GM10248 (cell line): ENCODE measurements around the gene PHLDB3.
"Not testable (repeated sequence)": the region's sequence is repeated elsewhere in the genome, so short reads cannot be mapped to it uniquely, and the experiment has no call there.

Experiments used
- CTCF ChIA-PET: fragments of 300-600 bp; sonication (Branson Sonifier 250); formaldehyde crosslinking; extraction: SDS; loops from one replicate; lab custom pipeline; 2021; ENCODE audit warnings: antibody characterized with exemption; lab: Yijun Ruan, JAX
- POLR2A ChIA-PET: fragments of 350-650 bp; sonication (Branson Sonifier 250); formaldehyde crosslinking; extraction: SDS; loops from one replicate; lab custom pipeline; 2020; ENCODE audit warnings: antibody characterized with exemption; lab: Yijun Ruan, JAX
- DNase-seq: peaks from one replicate; pipeline ENCODE4 v3.0.0; 2012; ENCODE audit errors: extremely low spot score
- TF ChIP-seq, protein P1 (sequence below): IDR thresholded peaks from 2 replicates; pipeline ENCODE4 v1.5.1; 2012; ENCODE audit warnings: mild to moderate bottlenecking, low read depth; ENCODE audit errors: extremely low read depth, missing control alignments, control extremely low read depth

PHLDB3 gene

GRCh38 chr19:43532571-43532961 is 28.0 kb upstream of the PHLDB3 start:
- DNase-seq = peak; percentile 56
- TF ChIP-seq, protein P1, sequence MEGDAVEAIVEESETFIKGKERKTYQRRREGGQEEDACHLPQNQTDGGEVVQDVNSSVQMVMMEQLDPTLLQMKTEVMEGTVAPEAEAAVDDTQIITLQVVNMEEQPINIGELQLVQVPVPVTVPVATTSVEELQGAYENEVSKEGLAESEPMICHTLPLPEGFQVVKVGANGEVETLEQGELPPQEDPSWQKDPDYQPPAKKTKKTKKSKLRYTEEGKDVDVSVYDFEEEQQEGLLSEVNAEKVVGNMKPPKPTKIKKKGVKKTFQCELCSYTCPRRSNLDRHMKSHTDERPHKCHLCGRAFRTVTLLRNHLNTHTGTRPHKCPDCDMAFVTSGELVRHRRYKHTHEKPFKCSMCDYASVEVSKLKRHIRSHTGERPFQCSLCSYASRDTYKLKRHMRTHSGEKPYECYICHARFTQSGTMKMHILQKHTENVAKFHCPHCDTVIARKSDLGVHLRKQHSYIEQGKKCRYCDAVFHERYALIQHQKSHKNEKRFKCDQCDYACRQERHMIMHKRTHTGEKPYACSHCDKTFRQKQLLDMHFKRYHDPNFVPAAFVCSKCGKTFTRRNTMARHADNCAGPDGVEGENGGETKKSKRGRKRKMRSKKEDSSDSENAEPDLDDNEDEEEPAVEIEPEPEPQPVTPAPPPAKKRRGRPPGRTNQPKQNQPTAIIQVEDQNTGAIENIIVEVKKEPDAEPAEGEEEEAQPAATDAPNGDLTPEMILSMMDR = no peak
- ChIA-PET CTCF (interaction anchor here (1.0 to 9.2 kb wide), 10 partner anchors 8 to 85 kb away, joined by 3 to 79 read pairs (median 6); partner anchors contain the start of genes IRGQ and ZNF576), POLR2A (interaction anchor here (0.6 to 1.1 kb wide), 3 partner anchors 28 to 72 kb away, joined by 3 to 5 read pairs (median 4); partner anchors contain the start of genes IRGQ, PHLDB3 and ZNF576)

- DNase-seq = no peak
- CTCF ChIA-PET = interaction anchor here (1.1 to 2.2 kb wide), 7 partner anchors 9 to 140 kb away, joined by 3 to 17 read pairs (median 3); partner anchors contain the start of gene PHLDB3
- POLR2A ChIA-PET = interaction anchor here (0.6 kb wide), 1 partner anchor 1940 kb away, joined by 3 read pairs; the partner anchor contains the start of gene FOSB
- TF ChIP-seq, protein P1 = no peak
These were observed 23.5 kb upstream of the PHLDB3 start for GRCh38 chr19:43527860-43528622.

DNA sequence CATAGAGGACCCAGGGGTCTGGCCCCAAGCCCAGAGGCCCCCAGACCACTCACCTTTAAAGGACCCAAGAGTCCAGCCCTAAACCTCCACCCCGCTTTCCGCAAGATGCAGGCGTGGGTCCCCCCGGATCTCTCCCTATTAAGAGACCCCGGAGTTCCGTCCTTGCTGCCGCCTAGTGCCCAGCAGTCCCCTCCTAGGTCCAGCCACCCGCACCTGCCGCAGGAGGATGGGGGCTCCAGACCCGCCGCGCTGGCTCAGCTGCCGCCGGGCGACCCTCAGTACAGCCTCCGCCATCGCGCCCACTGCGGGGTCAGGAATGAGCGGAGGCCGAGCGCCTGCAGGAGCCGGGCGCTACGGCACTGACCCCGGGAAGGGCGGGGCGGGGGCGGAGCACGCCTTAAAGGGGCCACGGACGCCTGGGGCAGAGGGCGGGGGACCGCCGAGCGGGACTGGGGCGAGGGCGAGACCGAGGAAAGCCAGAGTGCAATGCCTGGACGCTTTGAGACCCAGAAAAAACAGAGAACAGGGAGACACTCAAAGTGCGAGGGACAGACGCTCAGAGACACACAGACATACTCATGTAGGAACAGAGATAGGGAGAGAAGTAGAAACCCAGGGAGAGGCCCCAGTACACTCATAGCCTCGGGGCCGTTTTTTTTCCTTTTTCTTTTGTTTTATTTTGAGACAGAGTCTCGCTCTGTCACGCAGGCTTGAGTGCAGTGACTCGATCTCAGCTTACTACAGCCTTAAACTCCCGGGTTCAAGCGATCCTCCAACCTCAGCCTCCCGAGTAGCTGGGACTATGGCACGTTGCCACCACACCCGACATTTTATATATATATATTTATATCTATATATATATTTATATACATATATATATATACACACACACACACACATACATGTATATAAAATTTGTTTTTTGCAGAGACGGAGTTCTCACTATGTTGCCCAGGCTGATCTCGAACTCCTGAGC is 22.6 kb upstream of the PHLDB3 start, which contains the start of gene ETHE1:
Gene ETHE1 (minus strand): TSS at position 318 of the 976 bp plus-strand sequence. CDS start 24 bp downstream, at position 294.
- TF ChIP-seq, protein P1 = no peak
- peak; percentile 88 for DNase-seq
- POLR2A ChIA-PET = no interaction called here
- CTCF ChIA-PET = interaction anchor here (1.1 to 11.9 kb wide), 7 partner anchors 8 to 141 kb away, joined by 3 to 340 read pairs (median 10); partner anchors contain the start of gene PHLDB3

DNA sequence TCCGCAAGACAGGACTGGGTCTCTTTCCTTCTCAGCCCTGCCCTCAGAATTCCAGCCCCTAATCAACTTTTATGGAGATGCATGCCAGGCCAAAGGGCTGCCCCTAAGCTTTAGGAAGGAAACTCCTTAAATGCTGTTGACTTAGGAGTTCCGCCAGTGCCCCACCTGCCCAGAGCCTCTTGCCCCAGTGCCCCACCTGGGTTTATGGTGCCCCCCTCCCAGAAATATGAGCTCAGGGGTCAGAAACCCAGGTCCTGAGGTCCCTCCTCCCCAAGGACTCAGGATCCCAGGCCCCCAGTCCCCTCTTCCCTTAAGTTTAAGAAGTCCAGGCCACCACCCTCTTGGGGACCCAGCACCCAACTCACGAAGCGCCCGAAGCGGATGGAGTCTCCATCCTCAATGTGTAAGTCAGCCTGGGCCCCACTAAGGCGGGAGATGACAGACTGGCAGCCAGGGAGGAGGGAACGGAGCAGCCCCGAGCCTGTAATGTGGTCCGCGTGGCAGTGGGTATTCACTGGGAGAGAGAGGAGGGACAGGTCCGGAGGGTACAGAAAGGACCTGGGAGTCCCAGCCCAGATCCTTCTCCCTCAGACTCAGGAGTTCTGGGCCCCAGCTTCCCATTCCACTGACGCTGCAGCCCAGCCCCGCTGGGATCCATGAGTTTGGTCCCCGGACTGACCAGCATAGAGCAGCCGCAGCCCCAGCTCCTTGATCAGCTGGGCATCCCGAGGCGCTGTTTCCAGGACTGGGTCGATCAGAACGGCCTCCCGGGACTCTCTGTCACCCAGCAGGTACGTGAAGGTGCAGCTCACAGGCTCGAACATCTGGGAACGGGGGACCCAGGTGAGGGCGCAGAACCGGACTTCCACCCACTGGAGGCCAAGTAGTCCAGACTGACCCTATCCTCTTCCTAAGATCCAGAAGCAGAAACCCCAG is 21.6 kb upstream of the PHLDB3 start:
- TF ChIP-seq, protein P1 = no peak
- no peak for DNase-seq
- ChIA-PET CTCF (interaction anchor here (1.9 to 11.9 kb wide), 3 partner anchors 16 to 89 kb away, joined by 4 to 340 read pairs (median 138); no protein-coding TSS in a partner anchor), POLR2A (no interaction called here)

GRCh38 chr19:43524922-43525835 is 20.6 kb upstream of the PHLDB3 start:
- TF ChIP-seq, protein P1 = no peak
- POLR2A ChIA-PET = interaction anchor here (0.6 kb wide), 1 partner anchor 480 kb away, joined by 3 read pairs; no protein-coding TSS in a partner anchor

DNA sequence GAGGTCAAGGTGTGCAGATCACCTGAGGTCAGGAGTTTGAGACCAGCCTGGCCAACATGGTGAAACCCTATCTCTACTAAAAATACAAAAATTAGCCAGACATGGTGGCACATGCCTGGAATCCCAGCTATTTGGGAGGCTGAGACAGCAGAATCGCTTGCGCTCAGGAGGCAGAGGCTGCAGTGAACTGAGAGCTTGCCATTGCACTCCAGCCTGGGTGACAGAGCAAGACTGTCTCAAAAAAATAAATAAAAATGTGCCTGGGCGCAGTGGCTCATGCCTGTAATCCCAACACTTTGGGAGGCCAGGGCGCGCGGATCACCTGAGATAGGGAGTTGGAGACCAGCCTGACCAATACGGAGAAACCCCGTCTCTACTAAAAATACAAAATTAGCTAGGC is 19.1 kb upstream of the PHLDB3 start:
- DNase-seq = not testable (repeated sequence)
- ChIA-PET CTCF (interaction anchor here (1.6 to 11.9 kb wide), 3 partner anchors 9 to 87 kb away, joined by 6 to 340 read pairs (median 138); partner anchors contain the start of gene ZNF575), POLR2A (interaction anchor here (0.6 kb wide), 1 partner anchor 22 kb away, joined by 4 read pairs; no protein-coding TSS in a partner anchor)

More at GRCh38 chr19:43524922-43525835, 20.6 kb upstream of the PHLDB3 start:
- DNase-seq = peak; percentile 63
- CTCF ChIA-PET = interaction anchor here (0.8 to 11.9 kb wide), 7 partner anchors 8 to 88 kb away, joined by 3 to 340 read pairs (median 5); partner anchors contain the start of gene ZNF575
